GM12878 (cell line): ENCODE measurements around the gene BMAL1. TPM values are rescaled to one million over a fixed set of nuclear protein-coding genes. Genes with fewer than 3 reads are reported as not detected.

Experiments
- ATAC-seq: fragments of 200-7000 bp; cut with Tn5 transposase; 3 replicates; pipeline ENCODE4 v1.9.1; 2020; ENCODE audit warnings: mild to moderate bottlenecking, moderate library complexity
- BruUV-seq: library from RNA; stranded (reverse); fragments of 400-500 nt; replicated peaks from 2 replicates; lab custom pipeline; 2021; lab: Mats Ljungman, UMichigan
- CTCF ChIA-PET: fragments of 300-600 bp; sonication (Branson Sonifier 250); formaldehyde crosslinking; extraction: SDS; loops from one replicate; lab custom pipeline; 2021; ENCODE audit warnings: inconsistent platforms; lab: Yijun Ruan, JAX
- POLR2A ChIA-PET: fragments of 350-600 bp; formaldehyde crosslinking; extraction: SDS; loops from one replicate; lab custom pipeline; 2021; ENCODE audit warnings: inconsistent platforms; lab: Charles Lee
- RAD21 ChIA-PET: fragments of 300-600 bp; sonication (Branson Sonifier 250); formaldehyde crosslinking; loops from one replicate; lab custom pipeline; 2023; ENCODE audit warnings: antibody characterized with exemption; ENCODE audit not compliant: unreplicated experiment; lab: Charles Lee
- SMC1A ChIA-PET: fragments of 300-600 bp; sonication (Branson Sonifier 250); formaldehyde crosslinking; loops from one replicate; lab custom pipeline; 2023; ENCODE audit not compliant: unreplicated experiment, uncharacterized antibody; lab: Charles Lee
- DNase-seq: peaks from one replicate; pipeline ENCODE4 v3.0.0-alpha.2; 2011; ENCODE audit warnings: low read depth, low spot score
- FAIRE-seq: peaks from 3 replicates; lab custom pipeline; 2011; peaks lifted over from hg19 to GRCh38; lab: Jason Lieb, UNC
- H2AFZ ChIP-seq: 2 replicates; pipeline ENCODE4 v1.6.0; 2011; ENCODE audit warnings: low read depth, low read length, control low read depth; ENCODE audit not compliant: control insufficient read depth
- H3K27ac ChIP-seq: 2 replicates; pipeline ENCODE4 v1.5.1; 2011; ENCODE audit warnings: control low read depth; ENCODE audit not compliant: control insufficient read depth, insufficient read depth
- H3K27me3 ChIP-seq, 2 experiments: replicated peaks in 1 of 2; 2 replicates each; pipeline versions ENCODE4 v1.6.0 to v1.6.1; 2011; ENCODE audit warnings: low read length in 1 of 2; ENCODE audit not compliant: control insufficient read depth in 2 of 2, insufficient read depth in 2 of 2
- H3K36me3 ChIP-seq, 2 experiments: 2 replicates each; pipeline ENCODE4 v1.5.1; 2011; ENCODE audit warnings: low read length in 1 of 2; ENCODE audit not compliant: control insufficient read depth in 2 of 2, insufficient read depth in 2 of 2
- H3K4me1 ChIP-seq: 2 replicates; pipeline ENCODE4 v1.6.1; 2011; ENCODE audit warnings: mild to moderate bottlenecking, low read length, moderate library complexity, mixed read lengths; ENCODE audit not compliant: control insufficient read depth, insufficient read depth
- H3K4me2 ChIP-seq: 2 replicates; pipeline ENCODE4 v1.6.0; 2011; ENCODE audit warnings: control low read depth; ENCODE audit not compliant: control insufficient read depth, insufficient read depth
- H3K4me3 ChIP-seq: fragments of 200-600 bp; sonication (generic); 2 replicates; pipeline ENCODE4 v1.5.1; 2016
- H3K79me2 ChIP-seq: 2 replicates; pipeline ENCODE4 v1.6.0; 2011; ENCODE audit warnings: low read length; ENCODE audit not compliant: control insufficient read depth, insufficient read depth
- H3K9ac ChIP-seq: 2 replicates; pipeline ENCODE4 v1.8.0; 2011; ENCODE audit warnings: low read length, control low read depth, mixed read lengths; ENCODE audit not compliant: control insufficient read depth, insufficient read depth
- H3K9me3 ChIP-seq: replicated peaks from 3 replicates; pipeline ENCODE4 v1.5.1; 2011; ENCODE audit warnings: mild to moderate bottlenecking, low read length; ENCODE audit not compliant: control insufficient read depth, insufficient read depth
- H4K20me1 ChIP-seq: 2 replicates; pipeline ENCODE4 v1.6.0; 2011; ENCODE audit not compliant: control insufficient read depth, insufficient read depth
- ASH2L ChIP-seq: fragments of 300-600, 200-600 bp; sonication (generic); IDR thresholded peaks from 2 replicates; pipeline ENCODE4 v1.6.1; 2017; ENCODE audit warnings: low read depth, mild to moderate bottlenecking, borderline replicate concordance
- ESRRA ChIP-seq: IDR thresholded peaks from 2 replicates; pipeline ENCODE4 v1.6.1; 2012; ENCODE audit warnings: mild to moderate bottlenecking, low read length, improper control_type of control experiment
- FOXM1 ChIP-seq: IDR thresholded peaks from 2 replicates; pipeline ENCODE4 v1.6.1; 2012; ENCODE audit warnings: low read depth, mild to moderate bottlenecking, inconsistent platforms, low read length, moderate library complexity
- HDGF ChIP-seq: fragments of 450-650 bp; IDR thresholded peaks from 2 replicates; pipeline ENCODE4 v1.6.1; 2016; ENCODE audit warnings: antibody characterized with exemption
- IRF4 ChIP-seq: IDR thresholded peaks from 2 replicates; pipeline ENCODE4 v1.6.1; 2011; ENCODE audit warnings: low read depth, low read length
- NFXL1 ChIP-seq: fragments of 450-650 bp; IDR thresholded peaks from 2 replicates; pipeline ENCODE4 v1.6.1; 2017; ENCODE audit warnings: antibody characterized with exemption, mild to moderate bottlenecking, borderline replicate concordance
- RBBP5 ChIP-seq: fragments of 200-600 bp; sonication (generic); conservative IDR thresholded peaks from 2 replicates; pipeline ENCODE4 v1.6.1; 2016
- RELB ChIP-seq: fragments of 450-650 bp; IDR thresholded peaks from 2 replicates; pipeline ENCODE4 v1.6.1; 2017; ENCODE audit warnings: low read depth, mild to moderate bottlenecking, moderate library complexity
- SREBF2 ChIP-seq: IDR thresholded peaks from 2 replicates; pipeline ENCODE4 v1.6.1; 2012; ENCODE audit warnings: mild to moderate bottlenecking, low read length
- WGBS: methylation state at CpG from one replicate; pipeline ENCODE4 v1.1.6; 2016; ENCODE audit warnings: low lambda C conversion rate; ENCODE audit not compliant: insufficient replicate concordance, insufficient coverage; ENCODE audit errors: missing lambda C conversion rate; 5-methylcytosine and 5-hydroxymethylcytosine counted together
- in situ Hi-C: fragments of 300-500 bp; cut with MboI; formaldehyde crosslinking; loops from 9 replicates; pipeline ENCODE4 v1.14.3; 2018; ENCODE audit warnings: mixed read lengths
- intact Hi-C: fragments of 100-400 bp; cut with micrococcal nuclease; formaldehyde crosslinking; loops from one replicate; pipeline ENCODE4 v1.14.2; 2022; ENCODE audit not compliant: unreplicated experiment
- polyA plus RNA-seq, 11 experiments: library from polyadenylated mRNA; depleted of rRNA in 4 of 11; unstranded in 6 of 11; stranded (reverse) in 5 of 11; fragments of >200 nt; fragmentation: Nextera tagmentation in 4 of 11; fragmentation: Illumina TruSeq in 1 of 11; extraction: Ambion mirVana in 4 of 11; extraction: Trizol in 1 of 11; gene quantifications; 1 replicate in 1 of 11; 2 replicates in 10 of 11; pipeline versions ENCODE4 v1.2.1 to v1.2.3, GENCODE V29; 2011 to 2016; ENCODE audit warnings: inconsistent platforms in 2 of 11, missing spikeins in 2 of 11, low read depth in 1 of 11
- total RNA-seq, 4 experiments: library from RNA; depleted of rRNA in 3 of 4; stranded (reverse); fragments of >200 nt in 3 of 4; fragmentation: Illumina TruSeq in 1 of 4; extraction: Trizol in 1 of 4; gene quantifications; 2 replicates each; pipeline versions ENCODE4 v1.2.1 to v1.2.3, GENCODE V29; 2013 to 2021

The BMAL1 gene
- total and polyA plus RNA-seq, 10 of the 15 experiments (the other 5 are each of a cell fraction or from before 2014, with no cell fraction given), result 3.5 to 40.6 (median 13.6) TPM

DNA sequence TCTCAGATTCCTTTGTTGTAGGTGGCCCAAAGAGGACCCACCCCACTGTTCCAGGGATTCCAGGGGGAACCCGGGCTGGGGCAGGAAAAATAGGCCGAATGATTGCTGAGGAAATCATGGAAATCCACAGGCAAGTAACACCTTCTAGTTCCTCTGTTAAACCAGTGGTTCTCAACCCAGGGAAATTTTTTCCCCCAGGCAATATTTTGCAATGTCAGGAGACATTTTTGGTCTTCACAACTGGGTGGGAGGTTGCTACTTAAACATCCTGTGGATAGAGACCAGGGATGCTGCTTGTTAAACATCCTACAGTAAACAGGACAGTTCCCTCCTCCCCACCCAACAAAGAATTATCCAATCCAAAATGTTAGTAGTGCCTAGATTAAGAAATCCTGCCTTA is 100.7 kb downstream of the BMAL1 start:
- Histone ChIP-seq H3K27me3 (no peaks in the 10 kb centered on the region), H3K4me2 (no peak overlapping the region), H4K20me1 (no peaks in the 10 kb centered on the region), H3K27ac (no peak overlapping the region), H2AFZ (no peak overlapping the region), H3K4me3 (no peak overlapping the region), H3K4me1 (no peaks in the 10 kb centered on the region), H3K9ac (no peak overlapping the region), H3K79me2 (no peaks in the 10 kb centered on the region), H3K9me3 (no peaks in the 10 kb centered on the region), H3K36me3 (peaks cover 20 to 42% of the 10 kb centered on the region in 2 experiments)
- in situ Hi-C loops (no loop called here), intact Hi-C loops (no loop called here)
- FAIRE-seq (no peak), ATAC-seq (no peak), DNase-seq (no peak)
- ChIA-PET CTCF (interaction anchor here (0.9 to 1.3 kb wide), 3 partner anchors 9 to 136 kb away, joined by 3 to 6 read pairs (median 6); no protein-coding TSS in a partner anchor), RAD21 (no interaction called here), SMC1A (interaction anchor here (0.6 kb wide), 1 partner anchor 729 kb away, joined by 3 read pairs; no protein-coding TSS in a partner anchor), POLR2A (no interaction called here)
- no TSS peak for BruUV-seq
- WGBS, result 100% methylated on average over 2 of the region's 2 CpGs
- no peak for TF ChIP-seq RELB
- no peak for TF ChIP-seq SREBF2
- no peak for TF ChIP-seq NFXL1
- TF ChIP-seq ESRRA, result no peak
- TF ChIP-seq ASH2L, result no peak
- TF ChIP-seq FOXM1, result no peak
- no peak for TF ChIP-seq IRF4
- no peak for TF ChIP-seq RBBP5
- no peak for TF ChIP-seq HDGF
